GM10266 (cell line): ENCODE data around the gene OLFML3.
"Not testable (repeated sequence)": the region's sequence is repeated elsewhere in the genome, so short reads cannot be mapped to it uniquely, and the experiment has no call there.

ENCODE experiments used
- DNase-seq: peaks from one replicate; pipeline ENCODE4 v3.0.0; 2012; ENCODE audit errors: extremely low spot score
- CTCF ChIP-seq: IDR thresholded peaks from 2 replicates; pipeline ENCODE4 v1.5.1; 2012; ENCODE audit warnings: mild to moderate bottlenecking, low read depth; ENCODE audit not compliant: control insufficient read depth, insufficient read depth; ENCODE audit errors: missing control alignments

OLFML3 gene

GRCh38 chr1:114000406-114000805, 21.1 kb downstream of the OLFML3 start:
- DNase-seq: no peak

GRCh38 chr1:114002492-114003239, 23.4 kb downstream of the OLFML3 start:
- no peak for DNase-seq

More at GRCh38 chr1:114000406-114000805, 21.1 kb downstream of the OLFML3 start:
- no peak for TF ChIP-seq CTCF

GRCh38 chr1:114003431-114003830, 24.2 kb downstream of the OLFML3 start:
- no peak for TF ChIP-seq CTCF
- DNase-seq: no peak

More at GRCh38 chr1:114002492-114003239, 23.4 kb downstream of the OLFML3 start:
- no peak for TF ChIP-seq CTCF

- DNase-seq: not testable (repeated sequence)
These were observed 27.6 kb downstream of the OLFML3 start for GRCh38 chr1:114006825-114007224.

- TF ChIP-seq CTCF: no peak
- no peak for DNase-seq
These were observed 29.2 kb downstream of the OLFML3 start for GRCh38 chr1:114008480-114008941.

- DNase-seq: no peak
- TF ChIP-seq CTCF: no peak
These were observed 29.7 kb downstream of the OLFML3 start for GRCh38 chr1:114008993-114009392.

GRCh38 chr1:114009393-114009792, 30.1 kb downstream of the OLFML3 start:
- DNase-seq: no peak
- no peak for TF ChIP-seq CTCF
